PC-3 (cell line): ENCODE data around the gene FAM200B. TPM values are rescaled to one million over a fixed set of nuclear protein-coding genes. Genes with fewer than 3 reads are reported as not detected.
A peak's percentile ranks its signal among the peaks of the same experiment; 100 is the strongest.

ENCODE experiments used
- ATAC-seq: fragments of 200-7000 bp; cut with Tn5 transposase; 2 replicates; pipeline ENCODE4 v1.9.1; 2020; ENCODE audit warnings: mild to moderate bottlenecking, moderate library complexity
- BruUV-seq: library from RNA; stranded (reverse); fragments of 400-500 nt; replicated peaks from 2 replicates; lab custom pipeline; 2021; lab: Mats Ljungman, UMichigan
- CTCF ChIA-PET: fragments of 300-600 bp; sonication (Branson Sonifier 250); formaldehyde crosslinking; loops from one replicate; lab custom pipeline; 2022; ENCODE audit warnings: antibody characterized with exemption; lab: Charles Lee
- POLR2A ChIA-PET: fragments of 300-600 bp; sonication (Branson Sonifier 250); formaldehyde crosslinking; loops from one replicate; lab custom pipeline; 2022; ENCODE audit warnings: antibody characterized with exemption; ENCODE audit not compliant: unreplicated experiment; lab: Charles Lee
- DNase-seq: peaks from one replicate; pipeline ENCODE4 v3.0.0-alpha.2; 2015
- H2AFZ ChIP-seq: fragments of 300-600 bp; sonication (generic); 2 replicates; pipeline ENCODE4 v1.6.0; 2016; ENCODE audit warnings: antibody characterized with exemption, low read length
- H3F3A ChIP-seq: fragments of 300-600 bp; sonication (generic); one replicate; pipeline ENCODE4 v1.6.0; 2017; ENCODE audit warnings: antibody characterized with exemption, low read length, control low read depth, mild to moderate bottlenecking; ENCODE audit not compliant: unreplicated experiment
- H3K27ac ChIP-seq: fragments of 300-600 bp; sonication (generic); 2 replicates; pipeline ENCODE4 v1.5.1; 2016; ENCODE audit warnings: mild to moderate bottlenecking, low read length
- H3K27me3 ChIP-seq: fragments of 300-600 bp; sonication (generic); 2 replicates; pipeline ENCODE4 v1.6.1; 2016; ENCODE audit warnings: low read length, mixed read lengths
- H3K36me3 ChIP-seq: fragments of 300-600 bp; sonication (generic); 2 replicates; pipeline ENCODE4 v1.6.1; 2016; ENCODE audit warnings: low read depth, mixed run types, low read length, mixed read lengths
- H3K4me1 ChIP-seq: fragments of 300-600 bp; sonication (generic); 2 replicates; pipeline ENCODE4 v1.5.1; 2016; ENCODE audit warnings: low read length; ENCODE audit not compliant: insufficient read depth
- H3K4me2 ChIP-seq: fragments of 300-600 bp; sonication (generic); 2 replicates; pipeline ENCODE4 v1.6.0; 2016; ENCODE audit warnings: low read length
- H3K4me3 ChIP-seq: fragments of 300-600 bp; sonication (generic); 2 replicates; pipeline ENCODE4 v1.5.1; 2016; ENCODE audit warnings: mild to moderate bottlenecking, low read length, mixed read lengths
- H3K79me2 ChIP-seq: fragments of 300-600 bp; sonication (generic); 2 replicates; pipeline ENCODE4 v1.6.1; 2017; ENCODE audit warnings: low read length, mixed read lengths
- H3K9ac ChIP-seq: fragments of 300-600 bp; sonication (generic); 2 replicates; pipeline ENCODE4 v1.6.0; 2016; ENCODE audit warnings: mild to moderate bottlenecking, low read length
- H3K9me2 ChIP-seq: fragments of 300-600 bp; sonication (generic); replicated peaks from 2 replicates; pipeline ENCODE4 v1.6.1; 2016; ENCODE audit warnings: mixed run types, low read length, mixed read lengths
- H3K9me3 ChIP-seq: fragments of 300-600 bp; sonication (generic); 2 replicates; pipeline ENCODE4 v1.6.1; 2016; ENCODE audit warnings: low read length, mixed read lengths
- H4K20me1 ChIP-seq: fragments of 300-600 bp; sonication (generic); 2 replicates; pipeline ENCODE4 v1.6.1; 2016; ENCODE audit warnings: low read length, mixed read lengths
- EZH2 ChIP-seq: fragments of 300-600 bp; sonication (generic); IDR thresholded peaks from one replicate; pipeline ENCODE4 v1.6.1; 2017; ENCODE audit warnings: antibody characterized with exemption, mild to moderate bottlenecking, low read length; ENCODE audit not compliant: unreplicated experiment
- EZH2phosphoT487 ChIP-seq: fragments of 300-600 bp; sonication (generic); IDR thresholded peaks from 2 replicates; pipeline ENCODE4 v1.6.1; 2018; ENCODE audit warnings: mild to moderate bottlenecking, antibody characterized with exemption, low read length, borderline replicate concordance
- intact Hi-C: fragments of 100-400 bp; cut with micrococcal nuclease; formaldehyde crosslinking; loops from 2 replicates; pipeline ENCODE4 v1.9.0; 2023
- total RNA-seq: library from RNA; depleted of rRNA; stranded (reverse); fragments of >200 nt; gene quantifications from 2 replicates; pipeline ENCODE4 v1.2.3, GENCODE V29; 2014
- TF ChIP-seq, protein P1 (sequence below): fragments of 300-600 bp; sonication (generic); conservative IDR thresholded peaks from 2 replicates; pipeline ENCODE4 v1.5.1; 2017; ENCODE audit warnings: antibody characterized with exemption, low read depth, mild to moderate bottlenecking, low read length

FAM200B gene
- total RNA-seq, 1 experiment from 2014 or later = 20.1 TPM

GRCh38 chr4:15684498-15684897 is 2.9 kb downstream of the FAM200B start:
- H3K4me1 ChIP-seq = peaks cover 26% of the 10 kb centered on the region; the same call in 1 of the 2 replicates
- H3K9me3 ChIP-seq = no peaks in the 10 kb centered on the region
- ChIA-PET CTCF (no interaction called here), POLR2A (no interaction called here)
- no peaks in the 10 kb centered on the region for H4K20me1 ChIP-seq
- DNase-seq (no peak), ATAC-seq (no peak)
- TF ChIP-seq, protein P1, sequence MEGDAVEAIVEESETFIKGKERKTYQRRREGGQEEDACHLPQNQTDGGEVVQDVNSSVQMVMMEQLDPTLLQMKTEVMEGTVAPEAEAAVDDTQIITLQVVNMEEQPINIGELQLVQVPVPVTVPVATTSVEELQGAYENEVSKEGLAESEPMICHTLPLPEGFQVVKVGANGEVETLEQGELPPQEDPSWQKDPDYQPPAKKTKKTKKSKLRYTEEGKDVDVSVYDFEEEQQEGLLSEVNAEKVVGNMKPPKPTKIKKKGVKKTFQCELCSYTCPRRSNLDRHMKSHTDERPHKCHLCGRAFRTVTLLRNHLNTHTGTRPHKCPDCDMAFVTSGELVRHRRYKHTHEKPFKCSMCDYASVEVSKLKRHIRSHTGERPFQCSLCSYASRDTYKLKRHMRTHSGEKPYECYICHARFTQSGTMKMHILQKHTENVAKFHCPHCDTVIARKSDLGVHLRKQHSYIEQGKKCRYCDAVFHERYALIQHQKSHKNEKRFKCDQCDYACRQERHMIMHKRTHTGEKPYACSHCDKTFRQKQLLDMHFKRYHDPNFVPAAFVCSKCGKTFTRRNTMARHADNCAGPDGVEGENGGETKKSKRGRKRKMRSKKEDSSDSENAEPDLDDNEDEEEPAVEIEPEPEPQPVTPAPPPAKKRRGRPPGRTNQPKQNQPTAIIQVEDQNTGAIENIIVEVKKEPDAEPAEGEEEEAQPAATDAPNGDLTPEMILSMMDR = no peak
- no peak for TF ChIP-seq EZH2phosphoT487
- TF ChIP-seq EZH2 = no peak
- no peaks in the 10 kb centered on the region for H3K9me2 ChIP-seq
- no peak overlapping the region for H3K9ac ChIP-seq
- no peaks in the 10 kb centered on the region for H3F3A ChIP-seq
- H3K4me3 ChIP-seq = no peak overlapping the region
- no peaks in the 10 kb centered on the region for H3K27me3 ChIP-seq
- peak overlapping the region; percentile 91; the same call in 1 of the 2 replicates for H3K4me2 ChIP-seq
- no TSS peak for BruUV-seq
- peaks cover 31% of the 10 kb centered on the region for H3K36me3 ChIP-seq
- H2AFZ ChIP-seq = no peak overlapping the region
- no peak overlapping the region for H3K27ac ChIP-seq
- intact Hi-C loops = no loop called here
- H3K79me2 ChIP-seq = peaks cover 58% of the 10 kb centered on the region

GRCh38 chr4:15688051-15688450 is 6.4 kb downstream of the FAM200B start:
- Histone ChIP-seq H3K27me3 (no peaks in the 10 kb centered on the region), H3F3A (no peaks in the 10 kb centered on the region), H4K20me1 (no peaks in the 10 kb centered on the region), H3K36me3 (peaks cover 31% of the 10 kb centered on the region), H2AFZ (no peak overlapping the region), H3K9me2 (no peaks in the 10 kb centered on the region), H3K27ac (no peak overlapping the region), H3K4me3 (no peak overlapping the region), H3K79me2 (peaks cover 26% of the 10 kb centered on the region), H3K9ac (no peak overlapping the region), H3K4me1 (peaks cover 39% of the 10 kb centered on the region), H3K9me3 (no peaks in the 10 kb centered on the region), H3K4me2 (no peak overlapping the region)
- no TSS peak for BruUV-seq
- ATAC-seq (no peak), DNase-seq (no peak)
- TF ChIP-seq, protein P1 = no peak
- no peak for TF ChIP-seq EZH2phosphoT487
- intact Hi-C loops = no loop called here
- POLR2A ChIA-PET = no interaction called here
- CTCF ChIA-PET = no interaction called here

DNA sequence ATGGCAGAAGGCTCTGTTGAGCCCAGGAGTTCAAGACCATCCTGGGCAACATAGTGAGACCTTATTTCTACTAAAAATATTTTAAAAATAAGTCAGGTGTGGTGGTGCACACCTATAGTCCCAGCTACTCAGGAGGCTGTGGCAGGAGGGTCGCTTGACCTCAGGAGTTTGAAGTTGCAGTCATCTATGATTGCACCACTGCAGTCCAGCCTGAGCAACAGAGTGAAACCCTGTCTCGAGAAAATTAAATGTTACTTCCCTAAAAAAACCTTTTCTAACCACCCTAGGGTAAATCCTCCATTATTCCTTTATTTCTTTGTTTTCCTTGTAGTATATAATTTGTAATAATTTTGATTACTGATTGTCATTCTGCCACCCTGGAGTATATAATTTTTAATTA is 7.9 kb downstream of the FAM200B start:
- Histone ChIP-seq H3K27ac (peak overlapping the region; percentile 56), H3K9me2 (no peaks in the 10 kb centered on the region), H3K4me3 (no peak overlapping the region), H3K36me3 (peaks cover 31% of the 10 kb centered on the region), H3K79me2 (peaks cover 11% of the 10 kb centered on the region), H3F3A (no peaks in the 10 kb centered on the region), H3K9me3 (no peaks in the 10 kb centered on the region), H3K27me3 (no peaks in the 10 kb centered on the region), H4K20me1 (no peaks in the 10 kb centered on the region), H3K4me1 (peaks cover 36% of the 10 kb centered on the region), H2AFZ (no peak overlapping the region), H3K4me2 (no peak overlapping the region), H3K9ac (0 out of 2 replicates have a peak overlapping the region, but pooled peaks have one; percentile 13)
- DNase-seq = no peak
- no peak for TF ChIP-seq EZH2
- TF ChIP-seq, protein P1 = no peak
- no peak for TF ChIP-seq EZH2phosphoT487
- intact Hi-C loops = no loop called here
- CTCF ChIA-PET = no interaction called here
- POLR2A ChIA-PET = no interaction called here
- no peak for ATAC-seq
- BruUV-seq = no TSS peak
